HCT116 (cell line): ENCODE results near the gene CPA4. TPM values are rescaled to one million over a fixed set of nuclear protein-coding genes. Genes with fewer than 3 reads are reported as not detected.

Source experiments
- ATAC-seq: fragments of 200-7000 bp; cut with Tn5 transposase; 2 replicates; pipeline ENCODE4 v1.9.1; 2020; ENCODE audit warnings: mild to moderate bottlenecking, moderate library complexity
- BruUV-seq: library from RNA; stranded (reverse); fragments of 400-500 nt; replicated peaks from 2 replicates; lab custom pipeline; 2021; lab: Mats Ljungman, UMichigan
- CTCF ChIA-PET: fragments of 300-600 bp; sonication (Branson Sonifier 250); formaldehyde crosslinking; loops from one replicate; lab custom pipeline; 2021; ENCODE audit warnings: antibody characterized with exemption; lab: Charles Lee
- POLR2A ChIA-PET: fragments of 300-600, 350-600 bp; sonication (Branson Sonifier 250); formaldehyde crosslinking; loops from one replicate; lab custom pipeline; 2021; ENCODE audit warnings: antibody characterized with exemption; lab: Charles Lee
- RAD21 ChIA-PET, 2 experiments: fragments of 300-600 bp; sonication (Branson Sonifier 250); formaldehyde crosslinking; loops; one replicate each; lab custom pipeline; 2023; ENCODE audit warnings: low total read pairs in 2 of 2; ENCODE audit not compliant: uncharacterized antibody in 2 of 2, unreplicated experiment in 2 of 2, low non-redundant PET in 1 of 2; lab: Charles Lee
- DNase-seq: peaks from one replicate; pipeline ENCODE4 v3.0.0-alpha.2; 2010; ENCODE audit warnings: low read depth, low spot score
- H2AFZ ChIP-seq: fragments of 200-600 bp; shearing (Covaris generic), sonication (generic); 2 replicates; pipeline ENCODE4 v1.6.1; 2017; ENCODE audit warnings: low read depth, mixed run types, mixed read lengths, antibody characterized with exemption, low read length; ENCODE audit not compliant: poor library complexity, severe bottlenecking
- H3K27ac ChIP-seq: 2 replicates; pipeline ENCODE4 v1.5.1; 2012; ENCODE audit warnings: low read depth, low read length
- H3K27me3 ChIP-seq: fragments of 200-600 bp; sonication (generic); 2 replicates; pipeline ENCODE4 v1.6.1; 2016; ENCODE audit warnings: mixed run types, low read length, mixed read lengths; ENCODE audit not compliant: insufficient read depth
- H3K36me3 ChIP-seq, 2 experiments: fragments of 200-500 bp in 1 of 2; fragments of 200-600 bp in 1 of 2; sonication (Bioruptor generic) in 1 of 2; sonication (generic) in 1 of 2; 2 replicates each; pipeline versions ENCODE4 v1.5.1 to v1.6.1; 2014 to 2016; ENCODE audit warnings: low read length in 2 of 2, inconsistent platforms in 1 of 2, mixed read lengths in 1 of 2, mixed run types in 1 of 2; ENCODE audit not compliant: insufficient read depth in 2 of 2, control insufficient read depth in 1 of 2
- H3K4me1 ChIP-seq, 2 experiments: fragments of 200-600 bp in 1 of 2; sonication (generic) in 1 of 2; 2 replicates each; pipeline versions ENCODE4 v1.5.1 to v1.6.1; 2012 to 2017; ENCODE audit warnings: low read length in 2 of 2, inconsistent platforms in 1 of 2, mild to moderate bottlenecking in 1 of 2, mixed read lengths in 1 of 2, mixed run types in 1 of 2, moderate library complexity in 1 of 2; ENCODE audit not compliant: insufficient read depth in 2 of 2, control insufficient read depth in 1 of 2
- H3K4me2 ChIP-seq: fragments of 200-600 bp; sonication (generic); 2 replicates; pipeline ENCODE4 v1.6.1; 2017; ENCODE audit warnings: mixed run types, low read length, mixed read lengths
- H3K4me3 ChIP-seq, 2 experiments: fragments of 200-600 bp in 1 of 2; sonication (generic) in 1 of 2; replicated peaks in 1 of 2; 2 replicates each; pipeline ENCODE4 v1.5.1; 2011 to 2016; ENCODE audit warnings: low read length in 2 of 2, control low read depth in 1 of 2, low read depth in 1 of 2, mild to moderate bottlenecking in 1 of 2, mixed read lengths in 1 of 2, mixed run types in 1 of 2
- H3K79me2 ChIP-seq: fragments of 200-600 bp; sonication (generic); 2 replicates; pipeline ENCODE4 v1.6.1; 2017; ENCODE audit warnings: mild to moderate bottlenecking, mixed run types, low read length, moderate library complexity, mixed read lengths; ENCODE audit not compliant: insufficient read depth
- H3K9ac ChIP-seq: fragments of 200-600 bp; sonication (generic); 2 replicates; pipeline ENCODE4 v1.6.1; 2016; ENCODE audit warnings: low read length, mixed read lengths
- H3K9me2 ChIP-seq: fragments of 200-600 bp; sonication (generic), shearing (Covaris generic); 2 replicates; pipeline ENCODE4 v1.6.1; 2017; ENCODE audit warnings: mixed run types, mild to moderate bottlenecking, moderate library complexity; ENCODE audit not compliant: insufficient read depth
- H3K9me3 ChIP-seq, 2 experiments: fragments of 200-500 bp in 1 of 2; fragments of 200-600 bp in 1 of 2; sonication (Bioruptor generic) in 1 of 2; sonication (generic) in 1 of 2; 2 replicates each; pipeline ENCODE4 v1.6.1; 2014 to 2017; ENCODE audit warnings: low read length in 2 of 2, mixed read lengths in 2 of 2, inconsistent platforms in 1 of 2, low read depth in 1 of 2, mild to moderate bottlenecking in 1 of 2, mixed run types in 1 of 2, moderate library complexity in 1 of 2; ENCODE audit not compliant: control insufficient read depth in 1 of 2, insufficient read depth in 1 of 2
- H4K20me1 ChIP-seq: fragments of 200-600 bp; sonication (generic), shearing (Covaris generic); 2 replicates; pipeline ENCODE4 v1.6.1; 2017; ENCODE audit warnings: mixed run types, mild to moderate bottlenecking, moderate library complexity; ENCODE audit not compliant: insufficient read depth
- CBX3 ChIP-seq: IDR thresholded peaks from 2 replicates; pipeline ENCODE4 v1.6.1; 2012; ENCODE audit warnings: low read depth
- CTCF ChIP-seq, 3 experiments: fragments of 200-600 bp in 1 of 3; sonication (generic) in 1 of 3; IDR thresholded peaks in 2 of 3; conservative IDR thresholded peaks in 1 of 3; 2 replicates each; pipeline ENCODE4 v1.5.1; 2012 to 2017; ENCODE audit warnings: low read depth in 2 of 3, low read length in 2 of 3, antibody characterized with exemption in 1 of 3, borderline replicate concordance in 1 of 3, control low read depth in 1 of 3, mild to moderate bottlenecking in 1 of 3, mixed read lengths in 1 of 3, mixed run types in 1 of 3, moderate library complexity in 1 of 3; ENCODE audit not compliant: insufficient read depth in 1 of 3
- ELF1 ChIP-seq: IDR thresholded peaks from 2 replicates; pipeline ENCODE4 v1.6.1; 2012; ENCODE audit warnings: low read depth, borderline replicate concordance
- EZH2 ChIP-seq: fragments of 200-600 bp; sonication (generic); IDR thresholded peaks from 2 replicates; pipeline ENCODE4 v1.6.1; 2017; ENCODE audit warnings: antibody characterized with exemption, mixed run types
- JUND ChIP-seq: IDR thresholded peaks from 2 replicates; pipeline ENCODE4 v1.6.1; 2012
- MAX ChIP-seq: IDR thresholded peaks from 2 replicates; pipeline ENCODE4 v1.6.1; 2012
- RAD21 ChIP-seq: IDR thresholded peaks from 2 replicates; pipeline ENCODE4 v1.6.1; 2012; ENCODE audit warnings: low read depth, mild to moderate bottlenecking
- SP1 ChIP-seq: IDR thresholded peaks from 2 replicates; pipeline ENCODE4 v1.6.1; 2012; ENCODE audit warnings: low read depth
- SRF ChIP-seq: IDR thresholded peaks from 2 replicates; pipeline ENCODE4 v1.6.1; 2012; ENCODE audit warnings: low read depth
- TCF7L2 ChIP-seq: IDR thresholded peaks from 2 replicates; pipeline ENCODE4 v1.7.0; 2011; ENCODE audit warnings: borderline replicate concordance, inconsistent platforms; ENCODE audit not compliant: insufficient read depth, insufficient read length; ENCODE audit errors: extremely low read depth
- YY1 ChIP-seq: IDR thresholded peaks from 2 replicates; pipeline ENCODE4 v1.6.1; 2011; ENCODE audit warnings: low read length, low read depth, moderate library complexity, mild to moderate bottlenecking; ENCODE audit not compliant: insufficient replicate concordance; ENCODE audit errors: extremely low read depth
- ZNF274 ChIP-seq: fragments of 200-500 bp; sonication (Bioruptor generic); IDR thresholded peaks from 2 replicates; pipeline ENCODE4 v1.6.1; 2014; ENCODE audit warnings: mild to moderate bottlenecking, low read depth, low read length, inconsistent platforms
- intact Hi-C: fragments of 100-400 bp; cut with micrococcal nuclease; formaldehyde crosslinking; loops from 2 replicates; pipeline ENCODE4 v1.10.0; 2022
- total RNA-seq: library from RNA; stranded (reverse); gene quantifications from one replicate; pipeline ENCODE4 v1.2.1, GENCODE V29; 2021; ENCODE audit not compliant: unreplicated experiment

Gene CPA4
- total RNA-seq, 1 experiment from 2014 or later: 38.7 TPM

- no peak for TF ChIP-seq CTCF (IDR thresholded peaks at IDR 0.05 in 2 of 3, conservative IDR thresholded peaks at IDR 0.05 in 1 of 3; ENCODE audit: borderline replicate concordance in 1 of 3, insufficient read depth in 1 of 3, low read depth in 2 of 3, low read length in 2 of 3)
These were observed 58.2 kb downstream of the CPA4 start (continued) for GRCh38 chr7:130350945-130351790.

- H2AFZ ChIP-seq: no peak overlapping the region
- H3K9ac ChIP-seq: no peak overlapping the region
- no peak overlapping the region for H3K27ac ChIP-seq
- no peaks in the 10 kb centered on the region for H3K79me2 ChIP-seq
- ATAC-seq: no peak
- ChIA-PET RAD21 (no interaction called here), CTCF (no interaction called here), POLR2A (no interaction called here)
- TF ChIP-seq ELF1 (no peak), MAX (no peak), YY1 (no peak), CBX3 (no peak), ZNF274 (no peak), TCF7L2 (no peak), EZH2 (no peak), JUND (no peak), SP1 (no peak), SRF (no peak), RAD21 (no peak), CTCF (IDR thresholded peaks at IDR 0.05 in 2 of 3, conservative IDR thresholded peaks at IDR 0.05 in 1 of 3; ENCODE audit: borderline replicate concordance in 1 of 3, insufficient read depth in 1 of 3, low read depth in 2 of 3, low read length in 2 of 3) (no peak)
- H4K20me1 ChIP-seq: no peaks in the 10 kb centered on the region
- H3K9me2 ChIP-seq: no peaks in the 10 kb centered on the region
- H3K27me3 ChIP-seq: no peaks in the 10 kb centered on the region
- intact Hi-C loops: no loop called here
- BruUV-seq: no TSS peak
- no peak overlapping the region for H3K4me2 ChIP-seq
- H3K4me3 ChIP-seq: no peak overlapping the region
- no peaks in the 10 kb centered on the region for H3K36me3 ChIP-seq
- DNase-seq: no peak
- no peaks in the 10 kb centered on the region for H3K9me3 ChIP-seq
- peaks cover 21 to 31% of the 10 kb centered on the region in 2 experiments for H3K4me1 ChIP-seq
These were observed 58.8 kb downstream of the CPA4 start for GRCh38 chr7:130351791-130352090.
